Dendritic cell treated with granulocyte-macrophage colony-stimulating factor and Interleukin-4, amounts not matched to agents 40 ng/mL and 50 ng/mL, for 4 days (primary cell): Measurements from ENCODE around the gene UBN1.

Experiments used
- H3K27ac Mint-ChIP-seq: one replicate; pipeline ENCODE4 v1.8.0; 2022; ENCODE audit warnings: mild to moderate bottlenecking, mixed read lengths
- H3K27me3 Mint-ChIP-seq: one replicate; pipeline ENCODE4 v1.8.0; 2022; ENCODE audit warnings: mild to moderate bottlenecking, mixed read lengths
- H3K36me3 Mint-ChIP-seq: one replicate; pipeline ENCODE4 v1.8.0; 2022; ENCODE audit warnings: low read depth, mixed read lengths
- H3K4me1 Mint-ChIP-seq: one replicate; pipeline ENCODE4 v1.8.0; 2022; ENCODE audit warnings: low read depth, mixed read lengths
- H3K4me3 Mint-ChIP-seq: one replicate; pipeline ENCODE4 v1.8.0; 2022; ENCODE audit warnings: mild to moderate bottlenecking, moderate library complexity, mixed read lengths
- H3K9me3 Mint-ChIP-seq: one replicate; pipeline ENCODE4 v1.8.0; 2022; ENCODE audit warnings: mixed read lengths
- intact Hi-C: fragments of 100-400 bp; cut with micrococcal nuclease; formaldehyde crosslinking; loops from one replicate; pipeline ENCODE4 v1.15.0; 2022

The UBN1 gene

DNA sequence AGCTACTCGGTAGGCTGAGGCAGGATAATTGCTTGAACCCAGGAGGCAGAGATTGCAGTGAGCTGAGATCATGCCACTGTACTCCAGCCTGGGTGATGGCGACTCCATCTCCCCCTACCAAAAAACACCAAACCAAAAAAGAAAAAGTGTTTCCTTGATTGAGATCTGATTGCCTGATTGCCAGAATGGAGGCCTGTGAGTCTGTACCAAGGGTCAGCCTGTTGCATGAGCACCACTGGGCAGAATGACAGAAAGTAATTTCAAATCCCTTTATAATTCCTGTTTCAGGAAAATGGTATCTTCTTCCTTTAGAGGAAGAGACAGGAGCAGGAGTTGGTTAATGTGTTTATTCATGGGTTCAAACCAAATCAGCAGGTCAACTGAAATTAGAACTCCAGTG lies 8.5 kb downstream of the UBN1 start:
- no peak overlapping the region for H3K27ac Mint-ChIP-seq
- H3K27me3 Mint-ChIP-seq: no peaks in the 10 kb centered on the region
- peaks cover 21% of the 10 kb centered on the region for H3K4me1 Mint-ChIP-seq
- peaks cover 79% of the 10 kb centered on the region for H3K36me3 Mint-ChIP-seq
- no peak overlapping the region for H3K4me3 Mint-ChIP-seq
- intact Hi-C loops: no loop called here
- H3K9me3 Mint-ChIP-seq: no peaks in the 10 kb centered on the region

DNA sequence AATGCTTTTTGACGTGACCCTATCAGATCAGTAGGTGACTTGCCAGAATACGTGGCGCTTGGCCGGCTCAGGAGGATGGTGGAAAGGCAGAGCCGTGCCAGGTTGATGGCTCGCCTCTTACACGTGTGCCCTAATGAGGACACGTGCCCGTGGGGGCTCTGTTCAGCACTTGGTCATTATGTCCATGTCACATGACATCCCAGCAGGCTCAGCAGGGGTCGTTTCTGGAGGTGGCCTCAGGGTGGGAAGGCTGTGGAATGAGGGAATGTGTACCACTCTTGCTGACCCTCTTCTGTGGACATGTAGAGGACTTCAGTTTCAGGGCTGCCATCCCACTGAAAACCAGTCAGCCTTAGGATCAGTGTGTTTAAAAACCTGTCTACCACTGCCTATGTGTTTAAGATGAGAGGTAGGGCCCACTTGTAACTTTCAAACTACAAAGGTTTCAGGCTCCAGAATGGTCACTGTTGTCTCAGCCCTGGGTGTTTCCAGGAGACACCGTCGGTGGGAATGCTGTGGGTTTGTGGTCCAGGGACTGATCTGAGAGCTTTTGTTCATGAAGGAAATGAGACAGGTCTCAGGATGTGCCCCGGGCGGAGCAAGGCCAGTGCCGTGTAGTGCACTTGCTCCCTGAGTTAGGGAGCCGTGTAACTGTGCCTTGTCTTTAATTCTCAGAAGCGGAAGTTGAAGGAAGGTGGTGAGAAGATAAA lies 12.1 kb downstream of the UBN1 start:
- Mint-ChIP-seq H3K9me3 (no peaks in the 10 kb centered on the region), H3K36me3 (peaks cover 91% of the 10 kb centered on the region), H3K4me1 (peaks cover 10% of the 10 kb centered on the region), H3K27me3 (no peaks in the 10 kb centered on the region), H3K4me3 (no peak overlapping the region), H3K27ac (no peak overlapping the region)
- intact Hi-C loops: no loop called here

DNA sequence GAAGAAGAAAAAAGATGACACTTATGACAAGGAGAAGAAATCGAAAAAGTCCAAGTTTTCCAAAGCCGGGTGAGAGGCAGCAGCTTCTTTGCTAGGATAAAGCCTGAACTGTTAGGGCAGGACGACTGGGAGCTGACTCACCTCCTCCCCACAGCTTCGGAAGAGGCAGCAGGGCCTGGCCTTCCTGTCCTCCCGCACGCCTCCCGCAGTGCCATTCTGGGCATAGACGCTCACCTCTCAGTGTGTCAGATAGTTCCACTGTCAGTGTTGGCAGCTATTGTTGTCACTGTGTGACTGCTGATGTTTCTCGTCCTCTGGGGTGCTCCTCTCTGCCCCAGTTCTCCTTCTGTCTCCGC lies 12.6 kb downstream of the UBN1 start:
- peaks cover 10% of the 10 kb centered on the region for H3K4me1 Mint-ChIP-seq
- peaks cover 86% of the 10 kb centered on the region for H3K36me3 Mint-ChIP-seq
- intact Hi-C loops: no loop called here
- no peak overlapping the region for H3K27ac Mint-ChIP-seq
- no peaks in the 10 kb centered on the region for H3K9me3 Mint-ChIP-seq
- no peaks in the 10 kb centered on the region for H3K27me3 Mint-ChIP-seq
- no peak overlapping the region for H3K4me3 Mint-ChIP-seq

DNA sequence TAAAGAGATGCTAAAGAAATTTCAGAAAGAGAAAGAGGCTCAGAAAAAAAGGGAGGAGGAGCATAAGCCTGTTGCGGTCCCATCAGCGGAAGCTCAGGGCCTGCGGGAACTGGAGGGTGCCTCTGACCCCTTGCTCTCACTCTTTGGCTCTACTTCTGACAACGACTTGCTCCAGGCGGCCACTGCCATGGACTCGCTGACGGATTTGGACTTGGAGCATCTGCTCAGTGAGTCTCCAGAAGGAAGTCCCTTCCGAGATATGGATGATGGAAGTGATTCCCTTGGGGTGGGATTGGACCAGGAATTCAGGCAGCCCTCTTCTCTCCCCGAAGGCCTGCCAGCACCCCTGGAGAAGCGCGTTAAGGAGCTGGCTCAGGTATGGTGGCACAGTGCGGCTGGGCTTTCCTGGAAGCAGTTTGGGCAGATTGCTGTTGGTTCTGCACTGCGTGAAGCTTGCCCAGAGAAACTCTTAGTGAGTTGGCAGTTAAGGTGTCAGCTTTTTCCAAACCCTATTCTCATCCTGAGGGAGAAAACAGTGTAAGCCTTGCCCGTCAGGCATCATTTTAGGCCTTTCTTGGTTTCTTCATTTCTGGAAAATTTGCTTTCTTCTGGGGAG lies 13.6 kb downstream of the UBN1 start:
- intact Hi-C loops: no loop called here
- H3K36me3 Mint-ChIP-seq: peaks cover 84% of the 10 kb centered on the region
- no peaks in the 10 kb centered on the region for H3K9me3 Mint-ChIP-seq

DNA sequence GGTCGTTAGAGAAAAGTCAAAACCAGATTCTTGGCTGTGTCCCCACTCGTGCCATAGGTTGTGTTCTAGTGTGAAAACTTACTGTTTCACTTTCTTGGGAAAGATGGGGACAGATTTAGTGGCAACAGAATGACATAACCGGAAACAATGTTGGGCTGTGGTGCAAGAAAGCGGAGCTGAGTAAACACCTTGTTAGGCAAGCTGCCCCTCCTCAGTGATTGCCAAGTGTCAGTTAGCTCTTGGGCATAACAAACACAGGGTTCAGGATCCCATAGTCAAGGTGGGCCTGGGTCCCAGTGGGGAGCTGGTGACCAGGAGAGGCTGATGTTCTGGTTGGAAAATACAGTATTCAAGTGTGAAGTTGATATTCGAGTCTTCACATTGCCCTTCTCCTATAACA lies 15.4 kb downstream of the UBN1 start:
- H3K4me3 Mint-ChIP-seq: no peak overlapping the region
- no peaks in the 10 kb centered on the region for H3K27me3 Mint-ChIP-seq
- H3K9me3 Mint-ChIP-seq: no peaks in the 10 kb centered on the region
- H3K36me3 Mint-ChIP-seq: peaks cover 89% of the 10 kb centered on the region
- peaks cover 20% of the 10 kb centered on the region for H3K4me1 Mint-ChIP-seq
- no peak overlapping the region for H3K27ac Mint-ChIP-seq
- intact Hi-C loops: no loop called here

More for the DNA sequence above, 13.6 kb downstream of the UBN1 start:
- H3K4me3 Mint-ChIP-seq: no peak overlapping the region
- no peak overlapping the region for H3K27ac Mint-ChIP-seq
- H3K4me1 Mint-ChIP-seq: peaks cover 10% of the 10 kb centered on the region
- no peaks in the 10 kb centered on the region for H3K27me3 Mint-ChIP-seq

DNA sequence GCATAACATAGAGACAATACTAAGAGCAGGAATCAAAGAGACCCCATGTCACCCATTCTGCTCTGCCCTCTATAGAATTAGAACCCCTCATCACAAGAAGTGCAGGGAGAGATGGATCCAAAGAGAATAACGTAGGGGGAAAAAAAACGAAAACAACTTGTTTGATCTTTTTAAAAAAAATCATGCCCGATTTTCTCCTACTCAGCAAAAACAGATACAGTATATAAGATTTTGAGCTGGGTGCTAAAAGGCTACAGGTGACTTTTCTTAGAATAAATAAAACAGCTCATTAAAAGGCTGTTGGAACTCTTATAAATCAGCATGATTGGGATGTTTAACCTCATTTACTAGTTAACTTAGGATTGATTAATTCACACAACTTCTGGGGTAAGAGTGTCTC lies 17.4 kb downstream of the UBN1 start:
- intact Hi-C loops: no loop called here
- peaks cover 21% of the 10 kb centered on the region for H3K4me1 Mint-ChIP-seq
- H3K27ac Mint-ChIP-seq: no peak overlapping the region
- no peak overlapping the region for H3K4me3 Mint-ChIP-seq
- no peaks in the 10 kb centered on the region for H3K27me3 Mint-ChIP-seq
- peaks cover 89% of the 10 kb centered on the region for H3K36me3 Mint-ChIP-seq
- no peaks in the 10 kb centered on the region for H3K9me3 Mint-ChIP-seq

DNA sequence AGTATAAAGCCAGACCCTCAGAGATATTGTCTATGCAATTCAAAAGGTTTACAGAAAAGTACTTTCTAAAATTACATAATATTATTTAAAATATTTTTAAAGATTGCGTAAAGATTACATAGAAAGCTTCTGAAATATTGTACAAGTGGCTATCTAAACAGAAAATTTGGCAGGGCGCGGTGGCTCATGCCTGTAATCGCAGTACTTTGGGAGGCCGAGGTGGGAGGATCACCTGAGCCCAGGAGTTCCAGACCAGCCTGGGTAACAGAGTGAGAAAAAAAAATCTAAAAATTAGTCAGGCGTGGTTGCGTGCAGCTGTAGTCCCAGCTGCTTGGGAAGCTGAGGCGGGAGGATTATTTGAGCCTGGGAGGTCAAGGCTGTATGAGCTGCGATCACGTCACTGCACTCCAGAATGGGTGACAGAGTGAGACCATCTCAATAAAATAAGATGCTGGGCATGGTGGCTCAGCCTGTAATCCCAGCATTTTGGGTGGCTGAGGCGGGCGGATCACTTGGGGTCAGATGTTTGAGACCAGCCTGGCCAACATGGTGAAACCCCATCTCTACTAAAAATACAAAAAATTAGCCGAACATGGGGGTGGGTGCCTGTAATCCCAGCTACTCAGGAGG lies 18.1 kb downstream of the UBN1 start:
- H3K4me3 Mint-ChIP-seq: no peak overlapping the region
- no peak overlapping the region for H3K27ac Mint-ChIP-seq
- H3K9me3 Mint-ChIP-seq: no peaks in the 10 kb centered on the region
- intact Hi-C loops: no loop called here
- H3K27me3 Mint-ChIP-seq: no peaks in the 10 kb centered on the region
- peaks cover 21% of the 10 kb centered on the region for H3K4me1 Mint-ChIP-seq
- peaks cover 89% of the 10 kb centered on the region for H3K36me3 Mint-ChIP-seq

DNA sequence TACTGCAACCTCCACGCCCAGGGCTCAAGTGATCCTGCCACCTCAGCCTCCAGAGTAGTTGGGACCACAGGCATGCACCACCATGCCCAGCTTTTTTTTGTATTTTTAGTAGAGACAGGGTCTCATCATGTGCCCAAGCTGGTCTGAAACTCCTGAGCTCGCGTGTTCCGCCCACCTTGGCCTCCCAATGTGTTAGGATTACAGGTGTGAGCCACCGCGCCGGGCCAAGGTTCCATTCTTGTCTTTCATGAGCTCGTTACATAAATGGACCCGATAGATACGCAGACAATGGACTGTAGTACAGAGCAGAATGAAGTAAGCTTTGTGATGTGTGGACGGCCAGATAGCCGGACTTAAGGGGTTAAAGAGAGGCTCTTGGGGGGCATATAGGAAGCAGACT lies 19.3 kb downstream of the UBN1 start:
- Mint-ChIP-seq H3K4me1 (peaks cover 21% of the 10 kb centered on the region), H3K27me3 (no peaks in the 10 kb centered on the region), H3K36me3 (peaks cover 89% of the 10 kb centered on the region), H3K27ac (no peak overlapping the region), H3K4me3 (no peak overlapping the region), H3K9me3 (no peaks in the 10 kb centered on the region)
- intact Hi-C loops: no loop called here

DNA sequence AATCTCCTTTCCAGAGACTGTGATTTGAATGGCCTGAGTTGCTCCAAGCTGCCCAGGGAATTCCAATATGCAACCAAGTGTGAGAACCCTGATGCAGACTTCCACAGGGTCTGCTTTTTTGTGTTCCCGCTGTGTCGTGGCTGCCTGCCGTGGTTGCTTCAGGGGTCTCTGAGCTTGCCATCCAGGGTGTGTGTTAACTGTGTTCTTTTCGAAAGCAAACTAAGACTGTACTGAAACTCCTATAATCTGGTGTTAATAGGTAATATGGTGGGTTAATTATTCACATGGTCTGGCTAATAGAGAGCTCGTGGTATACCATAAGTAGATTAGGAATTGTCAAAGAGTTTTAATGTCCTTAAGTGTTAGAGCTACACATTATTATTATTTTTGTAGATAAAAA lies 20.7 kb downstream of the UBN1 start:
- no peaks in the 10 kb centered on the region for H3K9me3 Mint-ChIP-seq
- intact Hi-C loops: no loop called here
- no peak overlapping the region for H3K27ac Mint-ChIP-seq
- H3K4me3 Mint-ChIP-seq: no peak overlapping the region
- no peaks in the 10 kb centered on the region for H3K27me3 Mint-ChIP-seq
- H3K4me1 Mint-ChIP-seq: peaks cover 21% of the 10 kb centered on the region
- H3K36me3 Mint-ChIP-seq: peaks cover 89% of the 10 kb centered on the region

DNA sequence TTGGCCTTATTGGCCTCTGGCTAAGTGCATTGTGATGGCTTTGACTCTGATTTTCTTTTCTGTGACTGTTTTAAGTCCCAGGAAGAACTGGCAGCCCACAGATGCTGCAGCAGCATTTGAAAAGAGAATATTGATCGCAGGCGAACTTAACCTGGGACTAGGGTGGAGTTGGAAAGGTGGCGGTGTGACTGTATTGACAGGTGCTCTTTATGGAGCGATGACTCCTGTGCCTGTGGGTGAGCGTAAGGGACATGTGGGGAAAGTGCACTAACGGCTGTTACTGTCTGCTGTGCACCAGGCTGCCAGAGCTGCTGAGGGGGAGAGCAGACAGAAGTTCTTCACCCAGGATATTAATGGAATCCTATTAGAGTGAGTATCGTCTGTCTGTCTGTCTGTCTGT lies 21.3 kb downstream of the UBN1 start:
- intact Hi-C loops: no loop called here
- Mint-ChIP-seq H3K9me3 (no peaks in the 10 kb centered on the region), H3K4me1 (peaks cover 17% of the 10 kb centered on the region), H3K27ac (no peak overlapping the region), H3K36me3 (peaks cover 89% of the 10 kb centered on the region), H3K4me3 (no peak overlapping the region), H3K27me3 (no peaks in the 10 kb centered on the region)

DNA sequence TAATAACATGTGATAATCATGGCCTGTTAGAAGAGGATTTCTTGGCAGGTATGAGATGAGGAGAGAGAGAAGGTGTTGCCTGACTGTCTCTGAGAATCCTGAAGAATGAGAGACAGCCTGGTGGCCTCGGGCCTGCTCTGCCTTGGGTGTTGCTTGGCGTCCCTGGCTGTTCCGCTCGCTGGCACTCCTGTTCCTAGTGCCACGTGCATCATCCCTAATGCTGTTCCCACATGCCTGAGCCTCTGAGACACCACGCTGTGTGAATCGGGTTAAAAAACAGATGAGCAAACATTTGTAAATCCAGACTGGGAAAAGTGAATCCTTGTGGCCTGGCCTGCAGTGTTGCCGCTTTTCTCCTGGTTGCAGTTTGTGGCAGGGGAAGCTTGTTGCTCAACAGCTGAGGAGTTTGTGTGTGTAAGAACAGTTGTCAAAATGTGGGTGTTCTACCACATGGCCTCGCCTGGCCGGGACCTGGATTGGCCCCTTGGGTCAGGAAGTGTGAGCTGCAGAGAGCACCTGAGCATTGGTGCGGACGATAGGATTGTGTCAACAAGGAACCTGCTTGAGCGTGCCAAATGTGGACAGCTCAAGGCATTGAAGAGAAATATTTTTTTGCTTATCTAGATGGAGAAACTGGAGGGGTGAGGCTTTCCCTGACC lies 22.0 kb downstream of the UBN1 start:
- H3K4me1 Mint-ChIP-seq: peaks cover 11% of the 10 kb centered on the region
- intact Hi-C loops: no loop called here
- no peaks in the 10 kb centered on the region for H3K27me3 Mint-ChIP-seq
- no peak overlapping the region for H3K4me3 Mint-ChIP-seq
- no peak overlapping the region for H3K27ac Mint-ChIP-seq
- H3K9me3 Mint-ChIP-seq: no peaks in the 10 kb centered on the region
- peaks cover 92% of the 10 kb centered on the region for H3K36me3 Mint-ChIP-seq

DNA sequence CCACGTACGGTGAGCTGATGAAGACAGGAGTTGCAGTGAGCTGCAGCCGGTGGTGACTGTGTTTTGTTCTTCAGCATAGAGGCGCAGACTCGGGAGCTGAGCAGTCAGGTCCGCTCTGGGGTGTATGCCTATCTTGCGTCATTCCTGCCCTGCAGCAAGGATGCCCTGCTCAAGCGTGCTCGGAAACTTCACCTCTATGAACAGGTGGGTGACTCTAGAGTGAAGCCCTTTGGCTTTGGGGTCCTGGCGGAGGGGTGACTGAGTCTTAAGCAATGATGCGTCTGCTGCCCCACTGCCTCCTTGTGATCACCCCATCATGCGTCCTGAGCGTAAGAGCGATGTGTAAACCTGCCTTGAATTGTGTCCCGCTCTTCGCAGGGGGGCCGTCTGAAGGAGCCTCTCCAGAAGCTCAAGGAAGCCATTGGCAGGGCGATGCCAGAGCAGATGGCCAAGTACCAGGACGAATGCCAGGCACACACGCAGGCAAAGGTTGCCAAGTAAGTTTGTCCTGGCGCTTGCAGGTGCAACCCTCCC lies 22.9 kb downstream of the UBN1 start:
- intact Hi-C loops: no loop called here
- H3K9me3 Mint-ChIP-seq: no peaks in the 10 kb centered on the region
- no peak overlapping the region for H3K4me3 Mint-ChIP-seq
- no peaks in the 10 kb centered on the region for H3K27me3 Mint-ChIP-seq
- H3K4me1 Mint-ChIP-seq: peaks cover 11% of the 10 kb centered on the region
- peaks cover 99% of the 10 kb centered on the region for H3K36me3 Mint-ChIP-seq
- no peak overlapping the region for H3K27ac Mint-ChIP-seq

DNA sequence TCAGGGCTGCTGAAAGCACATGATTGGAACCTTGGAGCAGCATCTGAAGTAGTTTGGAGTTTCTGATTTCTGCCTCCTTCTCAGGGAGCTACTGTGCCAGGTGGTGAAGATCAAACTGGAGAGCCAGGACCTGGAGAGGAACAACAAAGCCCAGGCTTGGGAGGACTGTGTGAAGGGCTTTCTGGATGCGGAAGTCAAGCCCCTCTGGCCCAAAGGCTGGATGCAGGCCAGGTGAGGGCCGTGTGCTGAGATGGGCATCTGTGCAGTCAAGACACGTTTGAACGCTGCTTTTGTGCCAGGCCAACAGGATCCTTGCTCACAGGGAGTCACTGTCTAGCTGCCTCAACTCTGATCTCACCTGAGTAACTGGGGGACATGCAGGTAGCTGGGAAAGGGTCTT lies 23.8 kb downstream of the UBN1 start:
- peaks cover 100% of the 10 kb centered on the region for H3K36me3 Mint-ChIP-seq
- no peaks in the 10 kb centered on the region for H3K27me3 Mint-ChIP-seq
- H3K4me1 Mint-ChIP-seq: peaks cover 11% of the 10 kb centered on the region
- H3K27ac Mint-ChIP-seq: no peak overlapping the region
- H3K4me3 Mint-ChIP-seq: no peak overlapping the region
- intact Hi-C loops: no loop called here
- H3K9me3 Mint-ChIP-seq: no peaks in the 10 kb centered on the region

DNA sequence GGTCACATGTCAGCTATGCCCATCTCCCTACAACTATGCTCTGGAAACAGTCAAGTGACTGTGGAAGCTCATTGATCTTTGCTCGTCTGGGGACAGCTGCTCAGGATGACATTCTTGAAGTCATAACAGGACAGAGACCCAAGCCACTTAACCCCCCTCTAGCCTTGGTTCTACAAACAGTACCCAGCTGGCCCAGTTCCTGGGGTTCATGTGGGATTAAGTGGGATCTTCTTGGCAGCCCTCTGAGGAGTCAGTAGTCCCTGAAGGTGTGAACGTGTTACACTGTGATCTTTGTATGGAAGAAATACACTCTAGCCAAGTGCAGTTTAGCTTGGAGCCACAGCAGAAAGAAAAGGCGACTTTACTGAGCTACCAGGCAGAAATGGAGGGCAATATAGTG lies 25.8 kb downstream of the UBN1 start:
- Mint-ChIP-seq H3K27me3 (no peaks in the 10 kb centered on the region), H3K27ac (no peak overlapping the region), H3K4me3 (no peak overlapping the region), H3K9me3 (no peaks in the 10 kb centered on the region), H3K36me3 (peaks cover 100% of the 10 kb centered on the region), H3K4me1 (no peaks in the 10 kb centered on the region)
- intact Hi-C loops: no loop called here
